Measurements from ENCODE around the gene NEK8.

The NEK8 gene

DNA sequence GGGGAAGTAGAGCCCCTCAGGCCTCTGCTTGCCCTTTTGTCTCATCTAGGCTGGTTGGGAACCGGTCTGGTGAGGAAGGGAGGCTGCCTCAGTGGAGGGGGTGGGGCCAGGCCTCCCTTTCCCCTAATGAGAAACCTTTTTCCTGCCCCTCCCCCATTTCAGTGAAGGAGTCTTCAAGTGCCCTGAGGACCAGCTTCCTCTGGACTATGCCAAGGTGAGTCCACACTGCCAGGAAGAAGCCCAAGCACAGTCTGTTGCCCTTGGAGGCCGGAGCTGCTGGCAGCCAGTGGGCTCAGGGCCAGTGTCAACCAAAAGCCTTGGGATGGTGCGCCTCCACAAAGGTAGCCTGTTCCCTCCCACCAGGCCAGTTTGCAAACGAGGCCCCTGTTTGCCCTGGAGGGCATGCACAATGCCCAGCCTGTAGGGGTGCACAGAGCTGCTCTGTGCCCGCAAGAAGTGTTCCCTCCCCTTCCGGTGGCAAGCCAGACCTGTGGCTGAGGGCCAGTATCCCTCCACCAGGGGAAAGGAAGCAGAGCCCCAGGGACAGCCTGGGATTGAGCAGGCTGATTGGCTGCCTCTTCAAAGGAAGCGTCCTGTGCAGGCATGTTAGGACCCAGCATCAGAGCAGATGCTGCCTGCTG lies 18.6 kb downstream of the NEK8 start:
- TF ChIP-seq FOXP2 (optimal IDR thresholded peaks at IDR 0.05; ENCODE audit: borderline replicate concordance, extremely low read depth, extremely low read length, insufficient read depth) (no peak), TAF1 (IDR thresholded peaks at IDR 0.05; ENCODE audit: borderline replicate concordance, insufficient read depth, low read length) (no peak), POLR2AphosphoS5 (IDR thresholded peaks at IDR 0.05; ENCODE audit: low read depth, low read length) (no peak), SIN3A (IDR thresholded peaks at IDR 0.05; ENCODE audit: borderline replicate concordance, insufficient read depth, low read length) (no peak), REST (IDR thresholded peaks at IDR 0.05; ENCODE audit: insufficient read depth in 1 of 2, low read depth in 2 of 2, low read length in 2 of 2) (no peak)

DNA sequence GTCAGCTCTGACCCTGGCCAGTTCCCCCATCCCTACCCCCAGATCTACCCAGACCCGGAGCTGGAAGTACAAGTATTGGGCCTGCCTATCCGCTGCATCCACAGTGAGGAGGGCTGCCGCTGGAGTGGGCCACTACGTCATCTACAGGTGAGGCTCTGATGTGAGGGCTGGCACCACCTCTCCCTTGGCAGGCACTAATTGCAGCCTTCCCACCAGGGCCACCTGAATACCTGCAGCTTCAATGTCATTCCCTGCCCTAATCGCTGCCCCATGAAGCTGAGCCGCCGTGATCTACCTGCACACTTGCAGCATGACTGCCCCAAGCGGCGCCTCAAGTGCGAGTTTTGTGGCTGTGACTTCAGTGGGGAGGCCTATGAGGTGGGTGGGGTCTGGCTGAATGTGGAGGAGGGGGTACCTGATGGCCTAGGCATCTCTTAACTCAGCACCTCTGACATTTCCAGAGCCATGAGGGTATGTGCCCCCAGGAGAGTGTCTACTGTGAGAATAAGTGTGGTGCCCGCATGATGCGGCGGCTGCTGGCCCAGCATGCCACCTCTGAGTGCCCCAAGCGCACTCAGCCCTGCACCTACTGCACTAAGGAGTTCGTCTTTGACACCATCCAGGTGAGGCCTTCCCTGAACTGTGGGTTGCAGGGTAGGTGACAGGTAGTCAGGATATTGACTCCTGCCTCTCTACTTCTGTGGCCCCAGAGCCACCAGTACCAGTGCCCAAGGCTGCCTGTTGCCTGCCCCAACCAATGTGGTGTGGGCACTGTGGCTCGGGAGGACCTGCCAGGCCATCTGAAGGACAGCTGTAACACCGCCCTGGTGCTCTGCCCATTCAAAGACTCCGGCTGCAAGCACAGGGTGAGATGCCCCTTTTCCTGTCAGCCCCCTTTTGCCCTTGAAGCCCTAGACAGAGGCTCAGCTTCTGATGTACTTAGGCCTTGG lies 19.5 kb downstream of the NEK8 start:
- no peak for TF ChIP-seq SIN3A (IDR thresholded peaks at IDR 0.05; ENCODE audit: borderline replicate concordance, insufficient read depth, low read length)
- no peak for TF ChIP-seq REST (IDR thresholded peaks at IDR 0.05; ENCODE audit: insufficient read depth in 1 of 2, low read depth in 2 of 2, low read length in 2 of 2)
- TF ChIP-seq TAF1 (IDR thresholded peaks at IDR 0.05; ENCODE audit: borderline replicate concordance, insufficient read depth, low read length), result no peak
- no peak for TF ChIP-seq POLR2AphosphoS5 (IDR thresholded peaks at IDR 0.05; ENCODE audit: low read depth, low read length)
- no peak for TF ChIP-seq FOXP2 (optimal IDR thresholded peaks at IDR 0.05; ENCODE audit: borderline replicate concordance, extremely low read depth, extremely low read length, insufficient read depth)

DNA sequence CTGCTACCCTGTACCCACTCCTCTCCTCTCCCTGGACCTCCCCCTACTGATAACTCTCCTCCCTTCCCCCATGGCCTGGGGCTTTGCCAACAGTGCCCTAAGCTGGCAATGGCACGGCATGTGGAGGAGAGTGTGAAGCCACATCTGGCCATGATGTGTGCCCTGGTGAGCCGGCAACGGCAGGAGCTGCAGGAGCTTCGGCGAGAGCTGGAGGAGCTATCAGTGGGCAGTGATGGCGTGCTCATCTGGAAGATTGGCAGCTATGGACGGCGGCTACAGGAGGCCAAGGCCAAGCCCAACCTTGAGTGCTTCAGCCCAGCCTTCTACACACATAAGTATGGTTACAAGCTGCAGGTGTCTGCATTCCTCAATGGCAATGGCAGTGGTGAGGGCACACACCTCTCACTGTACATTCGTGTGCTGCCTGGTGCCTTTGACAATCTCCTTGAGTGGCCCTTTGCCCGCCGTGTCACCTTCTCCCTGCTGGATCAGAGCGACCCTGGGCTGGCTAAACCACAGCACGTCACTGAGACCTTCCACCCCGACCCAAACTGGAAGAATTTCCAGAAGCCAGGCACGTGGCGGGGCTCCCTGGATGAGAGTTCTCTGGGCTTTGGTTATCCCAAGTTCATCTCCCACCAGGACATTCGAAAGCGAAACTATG lies 20.4 kb downstream of the NEK8 start:
- no peak for TF ChIP-seq POLR2AphosphoS5 (IDR thresholded peaks at IDR 0.05; ENCODE audit: low read depth, low read length)
- TF ChIP-seq REST (IDR thresholded peaks at IDR 0.05; ENCODE audit: insufficient read depth in 1 of 2, low read depth in 2 of 2, low read length in 2 of 2), result no peak
- no peak for TF ChIP-seq SIN3A (IDR thresholded peaks at IDR 0.05; ENCODE audit: borderline replicate concordance, insufficient read depth, low read length)
- no peak for TF ChIP-seq TAF1 (IDR thresholded peaks at IDR 0.05; ENCODE audit: borderline replicate concordance, insufficient read depth, low read length)
- no peak for TF ChIP-seq FOXP2 (optimal IDR thresholded peaks at IDR 0.05; ENCODE audit: borderline replicate concordance, extremely low read depth, extremely low read length, insufficient read depth)

DNA sequence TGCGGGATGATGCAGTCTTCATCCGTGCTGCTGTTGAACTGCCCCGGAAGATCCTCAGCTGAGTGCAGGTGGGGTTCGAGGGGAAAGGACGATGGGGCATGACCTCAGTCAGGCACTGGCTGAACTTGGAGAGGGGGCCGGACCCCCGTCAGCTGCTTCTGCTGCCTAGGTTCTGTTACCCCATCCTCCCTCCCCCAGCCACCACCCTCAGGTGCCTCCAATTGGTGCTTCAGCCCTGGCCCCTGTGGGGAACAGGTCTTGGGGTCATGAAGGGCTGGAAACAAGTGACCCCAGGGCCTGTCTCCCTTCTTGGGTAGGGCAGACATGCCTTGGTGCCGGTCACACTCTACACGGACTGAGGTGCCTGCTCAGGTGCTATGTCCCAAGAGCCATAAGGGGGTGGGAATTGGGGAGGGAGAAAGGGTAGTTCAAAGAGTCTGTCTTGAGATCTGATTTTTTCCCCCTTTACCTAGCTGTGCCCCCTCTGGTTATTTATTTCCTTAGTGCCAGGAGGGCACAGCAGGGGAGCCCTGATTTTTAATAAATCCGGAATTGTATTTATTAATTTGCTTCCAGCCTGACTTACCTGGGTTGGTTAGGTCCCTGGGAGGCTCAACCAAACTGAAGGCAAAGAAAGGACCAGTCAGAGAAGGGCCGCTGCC lies 21.1 kb downstream of the NEK8 start:
- no peak for TF ChIP-seq FOXP2 (optimal IDR thresholded peaks at IDR 0.05; ENCODE audit: borderline replicate concordance, extremely low read depth, extremely low read length, insufficient read depth)
- TF ChIP-seq REST (IDR thresholded peaks at IDR 0.05; ENCODE audit: insufficient read depth in 1 of 2, low read depth in 2 of 2, low read length in 2 of 2), result no peak
- TF ChIP-seq POLR2AphosphoS5 (IDR thresholded peaks at IDR 0.05; ENCODE audit: low read depth, low read length), result no peak
- no peak for TF ChIP-seq SIN3A (IDR thresholded peaks at IDR 0.05; ENCODE audit: borderline replicate concordance, insufficient read depth, low read length)
- TF ChIP-seq TAF1 (IDR thresholded peaks at IDR 0.05; ENCODE audit: borderline replicate concordance, insufficient read depth, low read length), result no peak

Data from PFSK-1 (cell line).